Lung (tissue), 12 donors: ENCODE measurements around the gene DOCK1. TPM values are rescaled to one million over a fixed set of nuclear protein-coding genes. Genes with fewer than 3 reads are reported as not detected.

Experiments used
- ATAC-seq: fragments of 200-7000 bp; cut with Tn5 transposase; one replicate; pipeline ENCODE4 v1.9.1; 2020; ENCODE audit warnings: moderate number of reproducible peaks; ENCODE audit not compliant: insufficient read depth, low FRiP score
- DNase-seq, 3 donors: peaks; one replicate each; pipeline ENCODE4 v3.0.0-alpha.2; 2013 to 2017
- H3K27ac ChIP-seq, 2 donors: one replicate each; pipeline ENCODE4 v1.5.1; 2013; ENCODE audit warnings: mild to moderate bottlenecking in 2 of 2, moderate library complexity in 2 of 2, control low read depth in 1 of 2, inconsistent platforms in 1 of 2, low read depth in 1 of 2, low read length in 1 of 2
- H3K27me3 ChIP-seq, 3 donors: one replicate each; pipeline ENCODE4 v1.5.1; 2013; ENCODE audit warnings: low read length in 2 of 3; ENCODE audit not compliant: control insufficient read depth in 3 of 3, insufficient read depth in 3 of 3
- H3K36me3 ChIP-seq, 4 donors: one replicate each; pipeline ENCODE4 v1.5.1; 2013; ENCODE audit warnings: low read length in 4 of 4, mild to moderate bottlenecking in 1 of 4, moderate library complexity in 1 of 4; ENCODE audit not compliant: control insufficient read depth in 4 of 4, insufficient read depth in 4 of 4
- H3K4me1 ChIP-seq, 5 donors: one replicate each; pipeline ENCODE4 v1.5.1; 2013; ENCODE audit warnings: low read length in 5 of 5, mild to moderate bottlenecking in 2 of 5, moderate library complexity in 1 of 5; ENCODE audit not compliant: control insufficient read depth in 5 of 5, insufficient read depth in 5 of 5
- H3K4me3 ChIP-seq: one replicate; pipeline ENCODE4 v1.5.1; 2013; ENCODE audit warnings: mild to moderate bottlenecking, control low read depth, moderate library complexity
- H3K9ac ChIP-seq, 2 donors: one replicate each; pipeline ENCODE4 v1.5.1; 2013; ENCODE audit warnings: low read length in 2 of 2, control low read depth in 1 of 2; ENCODE audit not compliant: insufficient read depth in 1 of 2
- H3K9me3 ChIP-seq, 4 donors: one replicate each; pipeline ENCODE4 v1.5.1; 2013; ENCODE audit warnings: low read length in 3 of 4, mild to moderate bottlenecking in 1 of 4, moderate library complexity in 1 of 4; ENCODE audit not compliant: control insufficient read depth in 4 of 4, insufficient read depth in 3 of 4
- WGBS, 2 donors: extraction: QIAGEN DNeasy Blood & Tissue Kit; methylation state at CpG; one replicate each; pipeline ENCODE4 v1.1.7; 2013; 5-methylcytosine and 5-hydroxymethylcytosine counted together
- polyA plus RNA-seq, 2 donors: library from polyadenylated mRNA; stranded (reverse); fragments of 200-250 nt; gene quantifications; one replicate each; pipeline ENCODE4 v1.2.1, GENCODE V29; 2013
- total RNA-seq, 2 donors: library from RNA; depleted of rRNA in 1 of 2; stranded (reverse); fragments of >200 nt in 1 of 2; gene quantifications; one replicate each; pipeline ENCODE4 v1.2.1, GENCODE V29; 2014 to 2021
- TF ChIP-seq, protein P1 (sequence below): IDR thresholded peaks from 2 replicates; pipeline ENCODE4 v1.5.1; 2012; ENCODE audit warnings: mild to moderate bottlenecking; ENCODE audit errors: control extremely low read depth, extremely low read depth
- donor health status: control.
- donor health status: control.
- donor health status: Bipolar disorder and iron deficiency.
- donor health status: healthy.
- donor health status: DM: yes; HTN: yes; CAD: no.

DOCK1 gene
- total and polyA plus RNA-seq, 4 donors, result 11.2 to 102 (median 30.5) TPM

DNA sequence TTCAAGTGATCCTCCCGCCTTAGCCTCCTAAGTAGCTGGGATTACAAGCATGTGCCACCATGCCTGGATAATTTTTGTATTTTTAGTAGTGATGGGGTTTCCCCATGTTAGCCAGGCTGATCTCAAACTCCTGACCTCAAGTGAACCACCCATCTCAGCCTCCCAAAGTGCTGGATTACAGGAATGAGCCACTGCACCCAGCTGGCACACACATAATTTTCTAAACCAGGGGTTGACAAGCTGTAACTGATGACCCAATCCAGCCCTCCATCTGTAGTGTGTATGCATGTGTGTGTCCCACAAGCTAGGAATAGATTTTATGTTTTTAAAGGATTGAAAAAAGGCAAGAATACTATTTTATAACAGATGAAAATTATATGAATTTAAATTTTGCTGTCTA, 417.1 kb downstream of the DOCK1 start:
- ATAC-seq (no peak), DNase-seq (no peak)
- 87 to 95% methylated on average over 1 of the region's 1 CpG for WGBS, 2 donors
- Histone ChIP-seq H3K36me3 (no peaks in the 10 kb centered on the region), H3K27ac (no peak overlapping the region), H3K9me3 (no peaks in the 10 kb centered on the region), H3K27me3 (no peaks in the 10 kb centered on the region), H3K4me1 (no peaks in the 10 kb centered on the region), H3K9ac (no peak overlapping the region), H3K4me3 (no peak overlapping the region)
- TF ChIP-seq, protein P1, sequence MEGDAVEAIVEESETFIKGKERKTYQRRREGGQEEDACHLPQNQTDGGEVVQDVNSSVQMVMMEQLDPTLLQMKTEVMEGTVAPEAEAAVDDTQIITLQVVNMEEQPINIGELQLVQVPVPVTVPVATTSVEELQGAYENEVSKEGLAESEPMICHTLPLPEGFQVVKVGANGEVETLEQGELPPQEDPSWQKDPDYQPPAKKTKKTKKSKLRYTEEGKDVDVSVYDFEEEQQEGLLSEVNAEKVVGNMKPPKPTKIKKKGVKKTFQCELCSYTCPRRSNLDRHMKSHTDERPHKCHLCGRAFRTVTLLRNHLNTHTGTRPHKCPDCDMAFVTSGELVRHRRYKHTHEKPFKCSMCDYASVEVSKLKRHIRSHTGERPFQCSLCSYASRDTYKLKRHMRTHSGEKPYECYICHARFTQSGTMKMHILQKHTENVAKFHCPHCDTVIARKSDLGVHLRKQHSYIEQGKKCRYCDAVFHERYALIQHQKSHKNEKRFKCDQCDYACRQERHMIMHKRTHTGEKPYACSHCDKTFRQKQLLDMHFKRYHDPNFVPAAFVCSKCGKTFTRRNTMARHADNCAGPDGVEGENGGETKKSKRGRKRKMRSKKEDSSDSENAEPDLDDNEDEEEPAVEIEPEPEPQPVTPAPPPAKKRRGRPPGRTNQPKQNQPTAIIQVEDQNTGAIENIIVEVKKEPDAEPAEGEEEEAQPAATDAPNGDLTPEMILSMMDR, result no peak

DNA sequence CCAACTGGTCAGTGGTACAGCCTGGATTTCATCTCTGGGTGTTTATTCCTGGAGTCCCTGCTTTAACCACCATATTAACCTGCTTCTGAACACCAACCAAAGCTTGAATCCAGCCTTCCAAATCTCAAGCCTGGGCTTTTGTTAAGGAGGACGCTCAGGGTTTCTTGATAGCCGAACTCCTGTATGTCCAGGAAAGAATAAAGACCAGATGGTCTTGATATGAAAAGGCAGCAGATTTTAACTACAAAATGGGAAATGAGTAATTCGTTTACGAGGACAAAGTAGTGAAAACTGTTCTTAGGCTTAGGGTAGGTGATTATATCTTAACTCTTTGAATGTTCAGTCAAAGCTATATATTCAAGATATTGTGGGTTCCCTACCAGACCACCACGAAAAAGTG, 420.3 kb downstream of the DOCK1 start:
- 89% methylated on average over 5 of the region's 5 CpGs for WGBS, 2 donors
- TF ChIP-seq, protein P1, result no peak
- no peak for ATAC-seq
- Histone ChIP-seq H3K36me3 (no peaks in the 10 kb centered on the region), H3K9ac (no peak overlapping the region), H3K4me1 (peaks cover 0 to 2% (median 0%) of the 10 kb centered on the region in 5 donors), H3K4me3 (no peak overlapping the region), H3K27me3 (no peaks in the 10 kb centered on the region), H3K9me3 (no peaks in the 10 kb centered on the region), H3K27ac (no peak overlapping the region)
- DNase-seq, result no peak

DNA sequence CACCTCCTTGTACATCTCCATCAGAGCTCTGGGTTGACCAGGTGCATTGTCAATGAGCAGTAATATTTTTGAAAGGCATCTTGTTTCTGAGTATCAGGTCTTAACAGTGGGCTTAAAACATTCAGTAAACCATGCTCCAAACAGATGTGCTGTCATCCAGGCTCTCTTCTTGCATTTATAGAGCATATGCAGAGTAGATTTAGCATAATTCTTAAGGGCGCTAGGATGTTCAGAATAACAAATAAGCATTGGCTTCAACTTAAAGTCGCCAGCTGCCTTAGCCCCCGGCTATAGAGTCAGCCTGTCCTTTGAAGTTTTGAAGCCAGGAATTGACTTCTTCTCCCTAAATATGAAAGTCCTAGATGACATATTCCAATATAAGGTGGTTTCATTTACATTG, 421.7 kb downstream of the DOCK1 start:
- 98 to 100% methylated on average over 3 of the region's 3 CpGs for WGBS, 2 donors
- Histone ChIP-seq H3K27me3 (no peaks in the 10 kb centered on the region), H3K9ac (no peak overlapping the region), H3K4me3 (no peak overlapping the region), H3K9me3 (no peaks in the 10 kb centered on the region), H3K36me3 (no peaks in the 10 kb centered on the region), H3K27ac (no peak overlapping the region), H3K4me1 (peaks cover 0 to 2% (median 0%) of the 10 kb centered on the region in 5 donors)
- DNase-seq, result no peak
- TF ChIP-seq, protein P1, result no peak
- ATAC-seq, result no peak

DNA sequence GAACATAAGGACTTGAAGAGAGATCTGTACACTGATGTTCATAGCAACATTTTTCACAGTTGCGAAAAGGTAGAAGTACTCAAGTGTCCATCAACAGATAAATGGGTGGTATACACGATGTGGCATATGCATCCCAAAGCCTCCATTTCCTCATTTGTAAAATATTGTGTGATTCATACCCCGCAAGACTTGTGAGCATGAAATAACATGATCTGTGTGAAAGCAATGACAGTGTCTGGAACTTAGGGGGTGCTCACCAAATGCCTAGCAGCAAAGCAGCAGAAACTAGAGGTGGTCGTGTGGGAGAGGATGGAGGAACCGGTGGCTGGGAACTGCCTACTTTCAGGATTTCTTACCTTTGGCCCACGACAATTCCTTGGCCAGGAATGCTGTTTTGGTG, 426.5 kb downstream of the DOCK1 start:
- Histone ChIP-seq H3K9me3 (no peaks in the 10 kb centered on the region), H3K36me3 (no peaks in the 10 kb centered on the region), H3K4me1 (peaks cover 0 to 4% (median 0%) of the 10 kb centered on the region in 5 donors), H3K27ac (no peak overlapping the region), H3K4me3 (no peak overlapping the region), H3K27me3 (no peaks in the 10 kb centered on the region), H3K9ac (no peak overlapping the region)
- WGBS, 2 donors, result 80 to 88% methylated on average over 6 of the region's 6 CpGs
- DNase-seq (no peak), ATAC-seq (no peak)
- TF ChIP-seq, protein P1, result no peak
